ENCODE data around the gene BST2. TPM values are rescaled to one million over a fixed set of nuclear protein-coding genes. Genes with fewer than 3 reads are reported as not detected.

The BST2 gene
- polyA plus RNA-seq, 1 donor (not counting 4 experiments of a cell fraction or from before 2014, with no cell fraction given), result 4.4 TPM

DNA sequence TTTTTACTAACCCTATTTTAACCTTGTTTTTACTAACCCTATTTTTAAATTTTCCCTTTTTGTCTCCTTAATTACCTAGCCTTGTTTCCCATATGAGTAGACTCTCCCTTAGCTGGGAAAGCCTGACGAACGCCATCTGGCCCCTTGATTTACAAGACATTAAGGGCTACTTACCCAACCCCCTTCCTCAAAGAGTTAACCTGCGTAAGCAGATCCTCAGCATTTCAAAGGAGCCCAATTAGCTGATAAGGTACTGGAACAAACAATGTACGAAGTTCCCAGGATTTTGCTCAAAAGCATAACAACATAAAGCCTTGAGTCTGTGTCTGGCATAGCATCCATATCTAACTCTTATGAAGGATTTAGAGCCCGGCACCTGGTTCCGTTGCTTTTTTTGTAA lies 9.7 kb upstream of the BST2 start:
- Histone ChIP-seq H3K27ac (ENCODE audit: control insufficient read depth, insufficient read depth, low read length) (no peak overlapping the region), H3K4me2 (ENCODE audit: control insufficient read depth, extremely low read depth, insufficient read depth, low read depth, low read length) (no peak overlapping the region), H3K9ac (ENCODE audit: control insufficient read depth, extremely low read depth, insufficient read depth, low read length) (no peak overlapping the region), H3K9me1 (ENCODE audit: control insufficient read depth, extremely low read depth, insufficient read depth, low read length) (no peaks in the 10 kb centered on the region), H2AFZ (ENCODE audit: control insufficient read depth, low read length) (no peak overlapping the region), H3K27me3 (ENCODE audit: control insufficient read depth, extremely low read depth, insufficient read depth, low read length) (no peaks in the 10 kb centered on the region), H4K20me1 (ENCODE audit: control insufficient read depth, extremely low read depth, insufficient read depth, low read length) (no peaks in the 10 kb centered on the region), H3K4me3 (ENCODE audit: control insufficient read depth in 2 of 3, extremely low read depth in 1 of 3, insufficient read depth in 2 of 3, low read depth in 1 of 3, low read length in 3 of 3) (no peak overlapping the region), H3K4me1 (ENCODE audit: control insufficient read depth, extremely low read depth, insufficient read depth, low read length) (peaks cover 7% of the 10 kb centered on the region), H3K36me3 (ENCODE audit: control insufficient read depth in 2 of 2, extremely low read depth in 1 of 2, insufficient read depth in 2 of 2, low read length in 2 of 2) (no peaks in the 10 kb centered on the region), H3K79me2 (ENCODE audit: control insufficient read depth, insufficient read depth, low read length) (no peaks in the 10 kb centered on the region), H3K9me3 (ENCODE audit: control insufficient read depth, low read depth, low read length) (no peaks in the 10 kb centered on the region)
- DNase-seq (ENCODE audit: low read depth, low spot score), result no peak
- dilution Hi-C loops (cut with MboI; ENCODE audit: extremely low pct_ligation_motif_present, low sequenced_read_pairs), result no loop called here
- no peak for FAIRE-seq
- no peak for TF ChIP-seq EZH2 (IDR thresholded peaks at IDR 0.05; ENCODE audit: low read length)
- TF ChIP-seq, protein P1, sequence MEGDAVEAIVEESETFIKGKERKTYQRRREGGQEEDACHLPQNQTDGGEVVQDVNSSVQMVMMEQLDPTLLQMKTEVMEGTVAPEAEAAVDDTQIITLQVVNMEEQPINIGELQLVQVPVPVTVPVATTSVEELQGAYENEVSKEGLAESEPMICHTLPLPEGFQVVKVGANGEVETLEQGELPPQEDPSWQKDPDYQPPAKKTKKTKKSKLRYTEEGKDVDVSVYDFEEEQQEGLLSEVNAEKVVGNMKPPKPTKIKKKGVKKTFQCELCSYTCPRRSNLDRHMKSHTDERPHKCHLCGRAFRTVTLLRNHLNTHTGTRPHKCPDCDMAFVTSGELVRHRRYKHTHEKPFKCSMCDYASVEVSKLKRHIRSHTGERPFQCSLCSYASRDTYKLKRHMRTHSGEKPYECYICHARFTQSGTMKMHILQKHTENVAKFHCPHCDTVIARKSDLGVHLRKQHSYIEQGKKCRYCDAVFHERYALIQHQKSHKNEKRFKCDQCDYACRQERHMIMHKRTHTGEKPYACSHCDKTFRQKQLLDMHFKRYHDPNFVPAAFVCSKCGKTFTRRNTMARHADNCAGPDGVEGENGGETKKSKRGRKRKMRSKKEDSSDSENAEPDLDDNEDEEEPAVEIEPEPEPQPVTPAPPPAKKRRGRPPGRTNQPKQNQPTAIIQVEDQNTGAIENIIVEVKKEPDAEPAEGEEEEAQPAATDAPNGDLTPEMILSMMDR (optimal IDR thresholded peaks at IDR 0.05 in 1 of 3, IDR thresholded peaks at IDR 0.05 in 1 of 3, conservative IDR thresholded peaks at IDR 0.05 in 1 of 3; ENCODE audit: extremely low read depth in 1 of 3, insufficient read depth in 2 of 3, low read length in 3 of 3), result no peak

DNA sequence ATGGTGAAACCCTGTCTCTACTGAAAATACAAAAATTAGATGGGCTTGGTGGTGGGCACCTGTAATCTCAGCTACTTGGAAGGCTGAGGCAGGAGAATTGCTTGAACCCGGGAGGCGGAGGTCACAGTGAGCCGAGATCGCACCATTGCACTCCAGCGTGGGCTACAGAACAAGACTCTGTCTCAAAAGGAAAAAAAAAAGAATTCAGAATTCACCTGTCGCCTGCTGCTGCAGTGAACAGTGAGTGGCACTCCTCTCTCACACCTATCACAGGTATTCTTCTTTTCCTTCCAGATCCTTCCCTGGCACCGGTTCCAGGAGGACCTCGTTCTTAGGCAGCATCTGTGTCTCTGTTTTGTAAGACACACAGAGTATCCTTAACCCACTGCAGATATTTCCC lies 8.7 kb upstream of the BST2 start:
- Histone ChIP-seq H3K9me3 (ENCODE audit: control insufficient read depth, low read depth, low read length) (no peaks in the 10 kb centered on the region), H3K4me2 (ENCODE audit: control insufficient read depth, extremely low read depth, insufficient read depth, low read depth, low read length) (no peak overlapping the region), H3K9ac (ENCODE audit: control insufficient read depth, extremely low read depth, insufficient read depth, low read length) (no peak overlapping the region), H3K36me3 (ENCODE audit: control insufficient read depth in 2 of 2, extremely low read depth in 1 of 2, insufficient read depth in 2 of 2, low read length in 2 of 2) (no peaks in the 10 kb centered on the region), H3K9me1 (ENCODE audit: control insufficient read depth, extremely low read depth, insufficient read depth, low read length) (no peaks in the 10 kb centered on the region), H2AFZ (ENCODE audit: control insufficient read depth, low read length) (no peak overlapping the region), H3K4me1 (ENCODE audit: control insufficient read depth, extremely low read depth, insufficient read depth, low read length) (peaks cover 2% of the 10 kb centered on the region), H3K4me3 (ENCODE audit: control insufficient read depth in 2 of 3, extremely low read depth in 1 of 3, insufficient read depth in 2 of 3, low read depth in 1 of 3, low read length in 3 of 3) (no peak overlapping the region), H3K79me2 (ENCODE audit: control insufficient read depth, insufficient read depth, low read length) (no peaks in the 10 kb centered on the region), H3K27me3 (ENCODE audit: control insufficient read depth, extremely low read depth, insufficient read depth, low read length) (no peaks in the 10 kb centered on the region), H4K20me1 (ENCODE audit: control insufficient read depth, extremely low read depth, insufficient read depth, low read length) (no peaks in the 10 kb centered on the region), H3K27ac (ENCODE audit: control insufficient read depth, insufficient read depth, low read length) (no peak overlapping the region)
- FAIRE-seq, result no peak
- dilution Hi-C loops (cut with MboI; ENCODE audit: extremely low pct_ligation_motif_present, low sequenced_read_pairs), result no loop called here
- no peak for DNase-seq (ENCODE audit: low read depth, low spot score)
- TF ChIP-seq, protein P1 (optimal IDR thresholded peaks at IDR 0.05 in 1 of 3, IDR thresholded peaks at IDR 0.05 in 1 of 3, conservative IDR thresholded peaks at IDR 0.05 in 1 of 3; ENCODE audit: extremely low read depth in 1 of 3, insufficient read depth in 2 of 3, low read length in 3 of 3), result no peak
- TF ChIP-seq EZH2 (IDR thresholded peaks at IDR 0.05; ENCODE audit: low read length), result no peak
